HepG2 (cell line): ENCODE data around the gene AXIN1. TPM values are rescaled to one million over a fixed set of nuclear protein-coding genes. Genes with fewer than 3 reads are reported as not detected.
A peak's percentile ranks its signal among the peaks of the same experiment; 100 is the strongest.

Source experiments
- ATF2 ChIP-seq: sonication (generic); formaldehyde crosslinking; IDR thresholded peaks from 2 replicates; pipeline ENCODE4 v1.4.0; 2020; ENCODE audit warnings: missing genetic modification reagents
- CHD4 ChIP-seq: fragments of 200-600 bp; sonication (generic); IDR thresholded peaks from 2 replicates; pipeline ENCODE4 v1.7.0; 2017; ENCODE audit warnings: mild to moderate bottlenecking, low read length, borderline replicate concordance
- FOXM1 ChIP-seq: sonication (generic); formaldehyde crosslinking; IDR thresholded peaks from 2 replicates; pipeline ENCODE4 v1.5.0; 2020; ENCODE audit warnings: missing genetic modification reagents
- NCOA2 ChIP-seq: sonication (generic); formaldehyde crosslinking; IDR thresholded peaks from 2 replicates; pipeline ENCODE4 v1.8.0; 2022; ENCODE audit warnings: inconsistent platforms
- NFKBIZ ChIP-seq: IDR thresholded peaks from 2 replicates; pipeline ENCODE4 v1.6.1; 2018; ENCODE audit warnings: missing genetic modification reagents, missing compliant biosample characterization
- PTBP1 ChIP-seq: fragments of 200-400 bp; formaldehyde crosslinking; IDR thresholded peaks from 2 replicates; pipeline ENCODE4 v1.6.1; 2018; ENCODE audit warnings: low read length, low read depth; ENCODE audit not compliant: poor library complexity, severe bottlenecking
- RBAK ChIP-seq: sonication (generic); formaldehyde crosslinking; IDR thresholded peaks from 2 replicates; pipeline ENCODE4 v1.5.1; 2020; ENCODE audit warnings: mild to moderate bottlenecking, missing genetic modification reagents
- SAP130 ChIP-seq: IDR thresholded peaks from 2 replicates; pipeline ENCODE4 v1.6.1; 2016; ENCODE audit warnings: low read depth
- STAT5B ChIP-seq: sonication (generic); formaldehyde crosslinking; IDR thresholded peaks from 2 replicates; pipeline ENCODE4 v1.4.0; 2020; ENCODE audit warnings: missing genetic modification reagents
- TEAD3 ChIP-seq: optimal IDR thresholded peaks from 2 replicates; pipeline ENCODE3; 2016; ENCODE audit warnings: borderline replicate concordance
- TERF1 ChIP-seq: sonication (generic); formaldehyde crosslinking; IDR thresholded peaks from 2 replicates; pipeline ENCODE4 v1.8.0; 2022; ENCODE audit warnings: mild to moderate bottlenecking, missing genetic modification reagents, moderate library complexity
- TRIM22 ChIP-seq: fragments of 450-650 bp; IDR thresholded peaks from 2 replicates; pipeline ENCODE4 v1.6.1; 2017
- UBTF ChIP-seq: sonication (generic); formaldehyde crosslinking; IDR thresholded peaks from 2 replicates; pipeline ENCODE4 v1.4.0; 2020; ENCODE audit warnings: mild to moderate bottlenecking, missing genetic modification reagents
- ZNF230 ChIP-seq: sonication (generic); formaldehyde crosslinking; IDR thresholded peaks from 2 replicates; pipeline ENCODE4 v1.4.0; 2020; ENCODE audit warnings: mild to moderate bottlenecking, missing genetic modification reagents
- ZNF256 ChIP-seq: sonication (generic); formaldehyde crosslinking; conservative IDR thresholded peaks from 2 replicates; pipeline ENCODE4 v1.4.0; 2020; ENCODE audit warnings: missing genetic modification reagents
- ZNF292 ChIP-seq: sonication (generic); formaldehyde crosslinking; IDR thresholded peaks from 2 replicates; pipeline ENCODE4 v1.8.1; 2022; ENCODE audit warnings: mild to moderate bottlenecking, low read depth, missing genetic modification reagents, borderline replicate concordance
- ZNF333 ChIP-seq: sonication (generic); formaldehyde crosslinking; IDR thresholded peaks from 2 replicates; pipeline ENCODE4 v1.4.0; 2020; ENCODE audit warnings: mild to moderate bottlenecking, missing genetic modification reagents, borderline replicate concordance
- ZNF644 ChIP-seq: IDR thresholded peaks from 2 replicates; pipeline ENCODE4 v1.6.1; 2016; ENCODE audit warnings: low read depth
- ZNF7 ChIP-seq: IDR thresholded peaks from 2 replicates; pipeline ENCODE4 v1.6.1; 2016; ENCODE audit warnings: missing biosample characterization, missing genetic modification reagents
- ZNF841 ChIP-seq: sonication (generic); formaldehyde crosslinking; IDR thresholded peaks from 2 replicates; pipeline ENCODE4 v1.8.1; 2023; ENCODE audit warnings: missing genetic modification reagents, borderline replicate concordance
- polyA plus RNA-seq, 8 experiments: library from polyadenylated mRNA; depleted of rRNA in 3 of 8; stranded (reverse) in 7 of 8; unstranded in 1 of 8; fragments of >200 nt; fragmentation: Illumina TruSeq in 4 of 8; extraction: Trizol in 4 of 8; gene quantifications; 2 replicates each; pipeline versions ENCODE4 v1.2.1 to v1.2.3, GENCODE V29; 2011 to 2016; ENCODE audit warnings: low read depth in 4 of 8, missing spikeins in 1 of 8, mixed read lengths in 1 of 8; ENCODE audit not compliant: insufficient read depth in 1 of 8
- total RNA-seq, 5 experiments: library from RNA; depleted of rRNA; stranded (reverse); fragments of >200 nt; fragmentation: Illumina TruSeq; extraction: Trizol; gene quantifications; 2 replicates each; pipeline ENCODE4 v1.2.3, GENCODE V29; 2016; ENCODE audit warnings: low read depth in 1 of 5

The AXIN1 gene
- total and polyA plus RNA-seq, 2 of the 13 experiments (the other 11 are each of a cell fraction or from before 2014, with no cell fraction given) = 24.0 to 26.0 TPM

- TF ChIP-seq TERF1 (no peak), ZNF333 (CRISPR knock-in tag) (peak; percentile 90), NFKBIZ (CRISPR knock-in tag) (no peak), UBTF (peak; percentile 75), TEAD3 (CRISPR knock-in tag) (peak; percentile 49), ZNF256 (no peak), NCOA2 (CRISPR knock-in tag) (no peak), ZNF230 (0 out of 2 replicates have a peak, but pooled peaks have one; percentile 88), ZNF292 (no peak), SAP130 (CRISPR knock-in tag) (peak; percentile 76), ATF2 (CRISPR knock-in tag) (0 out of 2 replicates have a peak, but pooled peaks have one; percentile 57), RBAK (CRISPR knock-in tag) (0 out of 2 replicates have a peak, but pooled peaks have one; percentile 51), ZNF644 (CRISPR knock-in tag) (peak; percentile 8; the same call in 1 of the 2 replicates), CHD4 (no peak), ZNF7 (CRISPR knock-in tag) (no peak), TRIM22 (no peak), FOXM1 (no peak), ZNF841 (no peak), PTBP1 (no peak), STAT5B (peak; percentile 55; the same call in 1 of the 2 replicates)
Observed at GRCh38 chr16:361872-362701, 9.6 kb upstream of the AXIN1 start (continued).
